Stimulated activated naive CD8-positive, alpha-beta T cell treated with anti-CD3 and anti-CD28 coated beads, Interleukin-15, Interleukin-2, amounts not matched to agents 100 ng/mL and 50 ng/mL, for 24 hours (primary cell): Measurements from ENCODE around the gene WBP1L.
"Not testable (repeated sequence)": the region's sequence is repeated elsewhere in the genome, so short reads cannot be mapped to it uniquely, and the experiment has no call there.

Source experiments
- H3K27ac Mint-ChIP-seq: one replicate; pipeline ENCODE4 v1.8.0; 2021; ENCODE audit warnings: mild to moderate bottlenecking, mixed read lengths
- H3K27me3 Mint-ChIP-seq: one replicate; pipeline ENCODE4 v1.8.0; 2021; ENCODE audit warnings: mixed read lengths
- H3K36me3 Mint-ChIP-seq: one replicate; pipeline ENCODE4 v1.8.0; 2021; ENCODE audit warnings: low read depth, mixed read lengths
- H3K4me1 Mint-ChIP-seq: one replicate; pipeline ENCODE4 v1.8.0; 2021; ENCODE audit warnings: low read depth, mixed read lengths
- H3K4me3 Mint-ChIP-seq: one replicate; pipeline ENCODE4 v1.8.0; 2021; ENCODE audit warnings: mild to moderate bottlenecking, mixed read lengths
- H3K9me3 Mint-ChIP-seq: one replicate; pipeline ENCODE4 v1.8.0; 2021; ENCODE audit warnings: mixed read lengths

The WBP1L gene

GRCh38 chr10:102714621-102715455 lies 28.9 kb upstream of the WBP1L start, which contains the start of gene SFXN2:
SFXN2 (plus strand) TSS chr10:102714636; CDS start chr10:102726637, 12,001 bp downstream.
- Mint-ChIP-seq H3K9me3 (no peaks in the 10 kb centered on the region), H3K36me3 (peaks cover 34% of the 10 kb centered on the region), H3K4me1 (peaks cover 78% of the 10 kb centered on the region), H3K27me3 (no peaks in the 10 kb centered on the region), H3K4me3 (peak within 1 kb of the TSS; percentile 93), H3K27ac (peak within 1 kb of the TSS; percentile 90)

GRCh38 chr10:102715880-102716279 lies 27.9 kb upstream of the WBP1L start:
- peaks cover 72% of the 10 kb centered on the region for H3K4me1 Mint-ChIP-seq
- peak overlapping the region; percentile 93 for H3K4me3 Mint-ChIP-seq
- H3K36me3 Mint-ChIP-seq, result peaks cover 40% of the 10 kb centered on the region
- no peaks in the 10 kb centered on the region for H3K9me3 Mint-ChIP-seq
- H3K27me3 Mint-ChIP-seq, result no peaks in the 10 kb centered on the region
- peak overlapping the region; percentile 70 for H3K27ac Mint-ChIP-seq

DNA sequence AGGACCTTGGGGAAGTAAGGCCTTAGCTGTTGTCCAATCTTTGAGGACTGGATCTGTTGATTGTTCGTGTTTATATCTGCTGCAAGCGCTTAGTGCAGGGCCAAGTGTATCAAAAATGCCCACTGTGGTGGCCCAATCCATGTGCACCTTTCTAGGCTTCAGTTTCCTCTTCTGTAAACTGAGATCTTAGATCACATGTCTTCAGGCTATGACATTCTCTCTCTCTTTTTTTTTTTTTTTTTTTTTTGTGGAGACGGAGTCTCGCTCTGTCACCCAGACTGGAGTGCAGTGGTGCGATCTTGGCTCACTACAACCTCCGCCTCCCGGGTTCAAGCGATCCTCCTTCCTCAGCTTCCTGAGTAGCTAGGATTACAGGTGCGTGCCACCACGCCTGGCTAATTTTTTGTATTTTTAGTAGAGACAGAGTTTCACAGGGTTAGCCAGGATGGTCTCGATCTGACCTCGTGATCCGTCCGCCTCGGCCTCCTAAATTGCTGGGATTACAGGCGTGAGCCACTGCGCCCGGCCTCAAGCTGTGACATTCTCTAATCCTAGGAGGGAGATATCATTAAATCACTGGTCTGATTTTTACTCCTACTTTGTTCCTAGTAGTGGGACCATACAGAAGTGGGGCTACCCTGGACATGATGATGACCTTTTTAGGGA lies 26.7 kb upstream of the WBP1L start:
- Mint-ChIP-seq H3K4me3 (peak overlapping the region; percentile 23), H3K36me3 (peaks cover 44% of the 10 kb centered on the region), H3K4me1 (peaks cover 67% of the 10 kb centered on the region), H3K27ac (peak overlapping the region; percentile 24)
- not testable (repeated sequence) for H3K9me3 Mint-ChIP-seq, H3K27me3 Mint-ChIP-seq

DNA sequence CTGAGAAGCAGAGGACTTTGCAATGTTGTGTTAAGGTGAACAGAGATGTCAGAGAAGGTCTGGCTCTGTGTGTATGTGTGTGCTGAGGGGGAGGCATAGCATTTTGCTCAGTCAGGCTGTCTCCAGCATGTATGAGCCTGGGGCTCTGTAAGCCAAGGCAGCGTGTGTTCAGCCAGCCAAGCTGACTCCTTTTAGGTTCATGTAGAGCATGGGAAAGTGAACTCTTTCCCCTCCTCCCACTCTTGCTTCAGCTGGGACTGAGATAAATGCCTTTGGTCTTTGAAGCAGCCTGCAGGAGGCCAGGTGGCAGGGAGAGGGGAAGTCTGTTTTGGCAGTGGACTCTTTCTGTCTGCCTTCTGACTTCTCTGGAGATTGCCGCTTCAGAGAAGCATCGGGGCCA lies 25.5 kb upstream of the WBP1L start:
- Mint-ChIP-seq H3K27ac (peak overlapping the region; percentile 38), H3K4me3 (peak overlapping the region; percentile 38), H3K9me3 (no peaks in the 10 kb centered on the region), H3K4me1 (peaks cover 57% of the 10 kb centered on the region), H3K27me3 (no peaks in the 10 kb centered on the region), H3K36me3 (peaks cover 47% of the 10 kb centered on the region)

DNA sequence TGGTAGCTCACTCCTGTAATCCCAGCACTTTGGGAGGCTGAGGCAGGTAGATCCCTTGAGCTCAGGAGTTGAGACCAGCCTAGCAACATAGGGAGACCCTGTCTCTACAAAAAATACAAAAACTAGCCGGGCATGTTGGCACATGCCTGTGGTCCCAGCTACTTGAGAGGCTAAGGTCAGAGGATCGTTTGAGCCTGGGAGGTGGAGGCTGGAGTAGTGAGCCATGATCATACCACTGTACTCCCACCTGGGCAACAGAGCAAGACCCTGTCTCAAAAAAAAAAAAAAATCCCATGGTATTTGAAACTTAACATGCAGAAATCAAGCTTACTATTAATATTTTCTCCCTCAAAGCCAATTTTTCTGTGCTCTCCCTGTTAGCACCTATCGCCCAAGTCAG lies 23.4 kb upstream of the WBP1L start:
- Mint-ChIP-seq H3K9me3 (peaks cover 4% of the 10 kb centered on the region), H3K27ac (no peak overlapping the region), H3K27me3 (no peaks in the 10 kb centered on the region), H3K4me1 (peaks cover 51% of the 10 kb centered on the region), H3K4me3 (no peak overlapping the region), H3K36me3 (peaks cover 50% of the 10 kb centered on the region)

DNA sequence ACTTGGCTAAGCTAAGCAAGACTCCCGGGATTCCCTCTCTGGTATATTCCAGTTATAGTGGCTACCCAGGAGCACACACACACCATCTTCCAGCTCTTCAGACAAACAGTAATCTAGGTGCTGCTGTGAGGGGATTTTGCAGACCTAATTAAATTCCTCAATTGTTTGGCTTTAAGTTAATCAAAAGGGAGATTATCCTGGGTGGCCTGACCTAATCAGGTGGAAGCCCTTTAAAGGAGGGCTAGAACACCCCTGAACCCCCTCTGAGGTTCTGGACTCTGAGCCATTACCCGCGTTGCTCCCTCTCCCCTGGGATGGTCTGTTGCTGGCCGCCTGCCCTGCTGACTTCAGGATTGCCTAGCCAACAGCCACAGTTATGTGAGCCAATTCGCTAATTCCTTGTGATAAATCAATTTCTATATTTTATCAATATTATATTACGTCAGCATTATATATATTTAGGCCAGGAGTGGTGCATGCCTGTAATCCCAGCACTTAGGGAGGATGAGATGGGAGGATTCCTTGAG lies 22.9 kb upstream of the WBP1L start:
- Mint-ChIP-seq H3K9me3 (peaks cover 4% of the 10 kb centered on the region), H3K27me3 (no peaks in the 10 kb centered on the region), H3K4me1 (peaks cover 46% of the 10 kb centered on the region), H3K36me3 (peaks cover 46% of the 10 kb centered on the region), H3K27ac (no peak overlapping the region), H3K4me3 (no peak overlapping the region)

DNA sequence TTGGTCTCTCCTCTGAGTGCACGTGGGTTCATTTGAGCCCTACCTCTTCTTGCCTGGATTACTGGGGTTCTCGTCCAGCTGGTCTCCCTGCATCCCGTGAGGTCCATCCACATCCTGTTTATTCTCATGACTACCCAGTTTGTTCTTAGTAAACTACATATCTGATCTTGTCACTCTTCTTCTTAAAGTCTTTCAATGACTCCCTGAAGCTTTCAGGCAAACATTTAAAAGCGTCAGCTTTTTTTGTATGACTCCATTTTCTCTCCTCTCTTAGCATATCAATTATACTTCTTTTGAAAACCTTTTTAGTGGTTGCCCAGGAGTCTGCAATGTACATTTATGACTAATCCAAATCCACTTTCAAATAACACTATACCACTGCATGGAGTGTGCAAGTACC lies 21.8 kb upstream of the WBP1L start:
- H3K27me3 Mint-ChIP-seq, result no peaks in the 10 kb centered on the region
- H3K9me3 Mint-ChIP-seq, result peaks cover 4% of the 10 kb centered on the region
- H3K4me3 Mint-ChIP-seq, result no peak overlapping the region
- peaks cover 45% of the 10 kb centered on the region for H3K36me3 Mint-ChIP-seq
- peaks cover 34% of the 10 kb centered on the region for H3K4me1 Mint-ChIP-seq
- H3K27ac Mint-ChIP-seq, result no peak overlapping the region

DNA sequence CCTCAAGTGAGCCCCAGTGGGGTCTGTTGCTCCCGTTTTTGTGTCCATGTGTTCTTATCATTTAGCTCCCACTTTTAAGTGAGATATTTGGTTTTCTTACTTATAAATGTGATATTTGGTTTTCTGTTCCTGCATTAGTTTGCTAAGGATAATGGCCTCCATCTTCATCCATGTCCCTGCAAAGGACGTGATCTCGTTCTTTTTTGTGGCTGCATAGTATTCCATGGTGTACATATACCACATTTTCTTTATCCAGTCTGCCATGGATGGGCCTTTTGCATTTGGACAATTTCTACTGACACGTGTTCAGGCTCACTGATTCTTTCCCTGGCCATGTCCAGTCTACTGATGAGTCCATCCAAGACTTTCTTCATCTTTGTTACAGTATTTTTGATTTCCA lies 19.8 kb upstream of the WBP1L start:
- Mint-ChIP-seq H3K4me1 (peaks cover 28% of the 10 kb centered on the region), H3K27me3 (no peaks in the 10 kb centered on the region), H3K9me3 (peaks cover 4% of the 10 kb centered on the region), H3K27ac (no peak overlapping the region), H3K4me3 (no peak overlapping the region), H3K36me3 (peaks cover 46% of the 10 kb centered on the region)

- no peaks in the 10 kb centered on the region for H3K27me3 Mint-ChIP-seq
- no peak overlapping the region for H3K4me3 Mint-ChIP-seq
- peaks cover 32% of the 10 kb centered on the region for H3K4me1 Mint-ChIP-seq
- peaks cover 4% of the 10 kb centered on the region for H3K9me3 Mint-ChIP-seq
- no peak overlapping the region for H3K27ac Mint-ChIP-seq
- H3K36me3 Mint-ChIP-seq, result peaks cover 41% of the 10 kb centered on the region
Measured at GRCh38 chr10:102726274-102726673, 17.5 kb upstream of the WBP1L start.

DNA sequence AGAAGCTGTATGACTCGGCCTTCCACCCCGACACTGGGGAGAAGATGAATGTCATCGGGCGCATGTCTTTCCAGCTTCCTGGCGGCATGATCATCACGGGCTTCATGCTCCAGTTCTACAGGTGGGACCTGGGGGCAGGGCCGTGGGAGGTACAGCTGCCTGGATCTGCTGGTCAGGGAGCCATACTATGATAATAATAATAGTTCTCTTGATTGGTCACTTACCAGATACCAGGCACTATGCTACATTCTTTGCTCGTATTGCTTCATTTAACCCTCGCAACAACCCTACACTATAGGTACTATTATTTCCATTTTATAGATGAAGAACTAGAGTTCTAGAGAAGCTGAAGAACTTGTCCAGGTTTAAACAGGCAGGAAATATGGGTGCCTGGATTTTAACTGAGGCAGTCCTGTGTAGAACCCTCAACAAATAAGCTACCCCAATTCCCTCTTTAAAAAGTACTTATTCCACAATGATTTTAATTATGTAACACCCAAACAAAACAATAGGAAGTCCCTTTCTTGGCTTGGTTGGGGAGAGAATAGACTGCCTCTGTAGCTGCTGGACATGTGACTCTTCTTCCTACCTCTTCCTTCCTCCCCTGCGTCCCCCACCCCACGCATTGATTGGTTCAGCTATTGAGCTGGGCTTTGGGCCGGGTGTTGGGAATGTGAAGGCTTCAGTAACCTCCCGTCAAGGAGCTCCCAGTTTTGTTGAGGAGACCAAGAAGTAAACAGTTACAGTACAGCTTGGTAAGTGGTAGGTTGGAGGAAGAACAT lies 16.5 kb upstream of the WBP1L start:
- Mint-ChIP-seq H3K9me3 (peaks cover 4% of the 10 kb centered on the region), H3K4me1 (peaks cover 26% of the 10 kb centered on the region), H3K36me3 (peaks cover 43% of the 10 kb centered on the region), H3K4me3 (no peak overlapping the region), H3K27ac (peak overlapping the region; percentile 45), H3K27me3 (no peaks in the 10 kb centered on the region)

DNA sequence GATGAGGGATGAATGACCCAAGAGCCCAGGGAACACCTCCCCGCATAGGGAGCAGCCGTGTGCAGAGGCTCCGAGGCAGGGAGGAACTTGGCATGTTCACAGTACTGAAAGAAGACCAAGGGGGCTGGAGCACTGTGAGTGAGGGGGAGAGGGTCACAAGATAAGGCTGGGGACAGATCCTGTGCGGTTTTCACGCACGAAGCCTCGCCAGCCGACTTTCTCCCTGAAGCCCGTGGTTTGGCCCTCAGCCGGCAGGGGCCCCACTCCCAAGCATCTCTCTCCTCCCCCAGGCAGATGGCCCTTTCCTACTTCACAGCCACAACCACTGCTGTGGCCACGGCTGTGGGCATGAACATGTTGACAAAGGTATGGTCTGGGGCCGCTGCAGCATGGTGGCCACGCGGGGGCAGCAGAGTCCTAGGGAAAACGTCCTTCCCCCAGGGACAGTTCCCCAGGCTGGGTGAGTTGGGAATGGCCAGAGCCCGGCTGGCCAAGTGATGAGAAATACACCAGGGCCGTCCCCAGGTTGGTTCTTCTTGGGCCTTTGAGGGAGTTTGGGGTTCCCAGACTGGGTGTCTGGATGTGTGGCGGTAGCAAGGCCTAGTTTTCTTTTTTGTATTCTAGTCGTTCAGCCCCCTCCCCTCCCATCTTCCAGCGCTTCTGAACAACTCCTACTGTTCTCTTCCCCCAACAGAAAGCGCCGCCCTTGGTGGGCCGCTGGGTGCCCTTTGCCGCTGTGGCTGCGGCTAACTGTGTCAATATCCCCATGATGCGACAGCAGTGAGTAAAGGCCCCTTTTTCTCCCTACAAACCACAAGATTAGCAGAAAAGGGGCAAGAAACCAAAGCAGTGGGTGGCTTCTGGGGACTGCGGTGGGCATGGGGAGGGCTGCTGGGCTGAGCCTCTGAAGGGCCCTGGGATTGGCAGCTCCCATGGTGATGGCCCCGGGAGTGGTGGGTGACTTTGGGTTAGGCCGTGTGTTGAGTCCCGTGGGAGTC lies 14.4 kb upstream of the WBP1L start:
- no peaks in the 10 kb centered on the region for H3K9me3 Mint-ChIP-seq

GRCh38 chr10:102731222-102731800 lies 12.4 kb upstream of the WBP1L start:
- Mint-ChIP-seq H3K9me3 (no peaks in the 10 kb centered on the region), H3K27me3 (no peaks in the 10 kb centered on the region), H3K36me3 (peaks cover 53% of the 10 kb centered on the region), H3K4me3 (no peak overlapping the region), H3K27ac (no peak overlapping the region), H3K4me1 (peaks cover 25% of the 10 kb centered on the region)

More for the DNA sequence above, 14.4 kb upstream of the WBP1L start:
- no peak overlapping the region for H3K4me3 Mint-ChIP-seq
- peaks cover 52% of the 10 kb centered on the region for H3K36me3 Mint-ChIP-seq
- peaks cover 25% of the 10 kb centered on the region for H3K4me1 Mint-ChIP-seq
- H3K27me3 Mint-ChIP-seq, result no peaks in the 10 kb centered on the region
- H3K27ac Mint-ChIP-seq, result peak overlapping the region; percentile 70

- no peaks in the 10 kb centered on the region for H3K9me3 Mint-ChIP-seq
- H3K4me3 Mint-ChIP-seq, result no peak overlapping the region
Measured at GRCh38 chr10:102732661-102733060, 11.1 kb upstream of the WBP1L start.

More at GRCh38 chr10:102732661-102733060, 11.1 kb upstream of the WBP1L start:
- Mint-ChIP-seq H3K27me3 (no peaks in the 10 kb centered on the region), H3K4me1 (peaks cover 23% of the 10 kb centered on the region), H3K27ac (peak overlapping the region; percentile 16), H3K36me3 (peaks cover 43% of the 10 kb centered on the region)
